Natural killer cell treated with Interleukin-12 subunit alpha and Interleukin-12 subunit beta and Interleukin-15 and Interleukin-18, amount 100 ng/mL, for 72 hours (primary cell): ENCODE measurements around the gene ATP8B1. TPM values are rescaled to one million over a fixed set of nuclear protein-coding genes. Genes with fewer than 3 reads are reported as not detected.
A peak's percentile ranks its signal among the peaks of the same experiment; 100 is the strongest.
"Not testable (repeated sequence)": the region's sequence is repeated elsewhere in the genome, so short reads cannot be mapped to it uniquely, and the experiment has no call there.

Experiments used
- ATAC-seq, 2 donors: fragments of 150-1000 bp; cut with Tn5 transposase in 1 of 2; sonication (Bioruptor Pico), chemical (Tn5 transposase) in 1 of 2; 2 replicates each; pipeline ENCODE4 v1.10.0; 2021
- DNase-seq: peaks from one replicate; pipeline ENCODE4 v3.0.0; 2022; ENCODE audit warnings: low spot score
- H3K27ac Mint-ChIP-seq, 2 donors: 1 replicate in 1 of 2; 2 replicates in 1 of 2; pipeline ENCODE4 v1.8.0; 2022; ENCODE audit warnings: mixed read lengths in 2 of 2, mild to moderate bottlenecking in 1 of 2, moderate library complexity in 1 of 2
- H3K27me3 Mint-ChIP-seq, 2 donors: 1 replicate in 1 of 2; 2 replicates in 1 of 2; pipeline ENCODE4 v1.8.0; 2022; ENCODE audit warnings: mixed read lengths in 2 of 2
- H3K36me3 Mint-ChIP-seq: one replicate; pipeline ENCODE4 v1.8.0; 2022; ENCODE audit warnings: mixed read lengths
- H3K4me1 Mint-ChIP-seq, 2 donors: 1 replicate in 1 of 2; 2 replicates in 1 of 2; pipeline ENCODE4 v1.8.0; 2022; ENCODE audit warnings: low read depth in 2 of 2, mixed read lengths in 2 of 2, mild to moderate bottlenecking in 1 of 2
- H3K4me3 Mint-ChIP-seq: one replicate; pipeline ENCODE4 v1.8.0; 2022; ENCODE audit warnings: mixed read lengths
- H3K9me3 Mint-ChIP-seq: 2 replicates; pipeline ENCODE4 v1.8.0; 2022; ENCODE audit warnings: mixed read lengths
- total RNA-seq, 2 donors: library from RNA; stranded (reverse); gene quantifications; one replicate each; pipeline ENCODE4 v1.2.3, GENCODE V29; 2022

Gene ATP8B1
- total RNA-seq, 2 donors from 2014 or later, result not detected

DNA sequence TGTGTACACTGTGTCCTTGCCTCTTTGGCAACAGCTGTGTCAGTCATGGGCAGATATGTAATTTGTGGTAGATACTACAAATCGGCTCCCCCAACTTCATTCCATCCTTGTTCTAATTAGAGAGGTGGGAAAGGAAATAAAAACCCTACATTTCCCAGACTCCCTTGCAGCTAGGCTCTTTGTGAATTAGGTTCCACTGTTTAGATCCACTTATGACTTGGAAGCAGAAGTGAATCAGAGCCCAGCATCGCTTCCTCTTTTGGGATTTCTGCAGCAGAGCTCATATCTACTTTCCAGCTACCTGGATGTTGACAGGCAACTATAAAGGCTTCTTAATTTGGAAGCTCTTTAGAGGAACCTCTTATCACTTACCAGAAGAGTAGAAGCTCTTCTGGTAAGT is 147.4 kb downstream of the ATP8B1 start:
- ATAC-seq, result no peak
- no peak overlapping the region for H3K4me3 Mint-ChIP-seq
- no peaks in the 10 kb centered on the region for H3K27me3 Mint-ChIP-seq
- no peak for DNase-seq
- peaks cover 11% of the 10 kb centered on the region for H3K36me3 Mint-ChIP-seq
- H3K27ac Mint-ChIP-seq, result no peak overlapping the region
- H3K9me3 Mint-ChIP-seq, result no peaks in the 10 kb centered on the region
- H3K4me1 Mint-ChIP-seq, result peaks cover 6 to 10% of the 10 kb centered on the region in 2 donors

DNA sequence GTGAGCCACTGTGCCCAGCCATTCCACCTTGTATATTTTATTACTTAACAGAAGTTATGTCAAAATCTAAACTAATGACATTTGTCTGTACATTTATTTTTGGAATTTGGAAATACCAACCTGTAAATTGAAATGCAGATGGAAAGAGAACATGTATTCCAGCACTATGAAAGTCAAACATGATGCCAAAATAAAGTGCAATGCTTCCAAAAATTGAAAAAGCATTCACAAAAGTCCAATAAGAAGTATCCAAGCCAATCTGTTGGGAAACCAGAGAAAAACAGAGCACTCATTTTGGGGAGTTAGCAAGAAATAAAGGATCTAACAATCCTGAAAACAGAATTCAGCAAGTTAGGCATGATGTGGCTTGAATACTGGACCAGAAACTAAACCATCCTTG is 151.2 kb downstream of the ATP8B1 start:
- no peak overlapping the region for H3K4me3 Mint-ChIP-seq
- H3K4me1 Mint-ChIP-seq, result peaks cover 10 to 14% of the 10 kb centered on the region in 2 donors

DNA sequence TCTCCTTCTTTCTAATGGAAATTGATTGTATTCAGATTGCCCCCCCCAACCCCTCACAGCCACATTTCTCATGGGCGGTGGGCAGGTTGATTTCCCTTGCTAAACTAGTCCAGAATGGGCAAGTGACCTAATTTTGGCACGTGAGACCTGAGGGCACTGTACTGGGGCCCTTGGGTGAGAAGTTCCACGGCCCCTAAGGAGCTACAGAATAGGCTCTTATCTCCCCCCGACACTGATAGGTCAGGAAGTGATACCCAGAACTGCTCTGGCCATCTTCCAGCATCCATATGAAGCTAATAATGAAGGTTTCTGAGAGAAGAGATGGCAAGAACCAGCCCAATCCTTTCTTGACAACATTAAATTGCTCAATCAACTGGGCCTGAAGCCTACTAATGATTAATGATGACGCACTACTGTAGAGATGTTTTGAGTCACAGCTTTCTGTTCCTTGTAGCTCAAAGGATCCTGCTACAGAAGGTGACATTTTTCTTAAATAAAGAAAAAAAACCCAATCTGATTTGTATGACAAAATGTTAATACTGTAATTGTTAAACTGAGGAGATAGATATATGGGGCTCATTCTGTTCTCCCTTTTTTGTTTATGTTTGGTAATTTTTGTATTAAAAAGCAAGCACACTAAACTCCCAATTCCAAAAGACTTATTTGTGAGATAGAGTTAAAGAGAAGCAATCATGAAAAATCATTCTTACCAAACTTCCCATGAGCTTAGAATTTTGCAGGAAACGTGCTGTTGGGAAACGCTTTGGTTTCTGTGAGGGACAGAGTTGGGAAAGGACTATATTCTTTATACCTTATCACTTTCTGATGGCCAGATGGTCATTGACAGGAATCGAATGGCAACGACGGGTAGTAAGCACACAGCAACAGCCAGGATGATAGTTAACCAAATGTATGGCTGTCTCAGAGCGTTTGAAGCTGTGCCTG is 153.3 kb downstream of the ATP8B1 start:
- no peak for ATAC-seq
- Mint-ChIP-seq H3K4me3 (no peak overlapping the region), H3K27me3 (no peaks in the 10 kb centered on the region), H3K36me3 (peaks cover 5% of the 10 kb centered on the region), H3K27ac (no peak overlapping the region), H3K4me1 (peaks cover 15 to 18% of the 10 kb centered on the region in 2 donors), H3K9me3 (no peaks in the 10 kb centered on the region)
- DNase-seq, result no peak

More for the DNA sequence above, 151.2 kb downstream of the ATP8B1 start:
- Mint-ChIP-seq H3K36me3 (peaks cover 11% of the 10 kb centered on the region), H3K27ac (no peak overlapping the region), H3K27me3 (no peaks in the 10 kb centered on the region), H3K9me3 (no peaks in the 10 kb centered on the region)
- DNase-seq (no peak), ATAC-seq (no peak)

DNA sequence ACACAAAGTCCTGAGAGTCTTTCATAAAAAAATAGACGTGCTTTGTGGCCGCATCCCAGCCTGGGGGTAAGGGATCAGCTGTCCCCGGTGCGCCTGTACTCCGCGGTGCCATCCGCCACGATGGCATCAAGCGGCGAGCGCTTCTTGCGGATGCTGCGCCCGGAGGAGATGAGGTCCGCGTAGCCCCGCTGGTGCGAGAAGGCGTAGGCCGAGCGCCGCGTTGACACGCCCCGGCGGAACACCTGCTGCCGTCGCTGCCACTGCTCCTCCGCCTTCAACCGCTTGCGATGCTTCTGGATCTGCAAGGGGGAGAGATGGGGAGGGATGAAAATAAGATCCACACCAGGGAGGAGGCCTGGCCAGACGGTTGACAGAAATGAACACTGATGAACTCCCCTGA is 154.7 kb downstream of the ATP8B1 start:
- ATAC-seq (no peak), DNase-seq (no peak)
- H3K36me3 Mint-ChIP-seq, result peaks cover 6% of the 10 kb centered on the region
- H3K27me3 Mint-ChIP-seq, result no peaks in the 10 kb centered on the region
- H3K27ac Mint-ChIP-seq, result no peak overlapping the region
- no peaks in the 10 kb centered on the region for H3K9me3 Mint-ChIP-seq
- H3K4me3 Mint-ChIP-seq, result no peak overlapping the region
- peaks cover 19% of the 10 kb centered on the region in 2 donors for H3K4me1 Mint-ChIP-seq

DNA sequence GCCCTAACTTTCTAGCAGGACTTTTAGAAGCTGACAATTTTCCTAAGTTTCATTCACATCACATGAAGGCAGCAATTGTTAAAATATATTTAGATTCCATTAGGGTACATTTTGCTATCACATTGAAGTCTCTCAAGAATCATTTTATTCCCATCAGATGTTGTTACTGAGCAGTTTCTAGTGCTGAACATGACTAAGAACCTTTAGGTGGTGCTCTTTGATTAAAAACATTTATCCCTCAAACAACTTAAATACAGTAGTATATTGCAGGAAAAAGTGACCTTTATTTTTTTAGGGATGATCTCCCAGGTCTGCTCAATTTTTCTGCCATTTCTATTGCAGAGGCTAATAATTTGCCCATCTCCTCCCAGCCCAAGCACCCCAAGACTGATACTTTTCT is 158.6 kb downstream of the ATP8B1 start:
- Mint-ChIP-seq H3K9me3 (no peaks in the 10 kb centered on the region), H3K4me3 (no peak overlapping the region), H3K4me1 (peaks cover 19 to 22% of the 10 kb centered on the region in 2 donors)

DNA sequence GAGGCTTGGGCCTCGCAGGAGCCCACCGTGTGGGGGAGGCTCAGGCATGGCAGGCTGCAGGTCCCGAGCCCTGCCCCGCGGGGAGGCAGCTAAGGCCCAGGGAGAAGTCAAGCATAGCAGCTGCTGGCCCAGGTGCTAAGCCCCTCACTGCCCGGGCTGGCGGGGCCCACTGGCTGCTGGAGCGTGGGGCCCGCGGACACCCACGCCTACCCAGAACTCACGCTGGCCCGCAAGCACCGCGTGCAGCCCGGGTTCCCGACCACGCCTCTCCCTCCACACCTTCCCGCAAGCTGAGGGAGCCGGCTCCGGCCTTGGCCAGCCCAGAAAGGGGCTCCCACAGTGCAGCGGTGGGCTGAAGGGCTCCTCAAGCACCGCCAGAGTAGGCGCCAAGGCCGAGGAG is 159.4 kb downstream of the ATP8B1 start:
- DNase-seq, ATAC-seq, H3K9me3 Mint-ChIP-seq, H3K4me3 Mint-ChIP-seq, H3K27me3 Mint-ChIP-seq, H3K27ac Mint-ChIP-seq: not testable (repeated sequence)
- peaks cover 13 to 20% of the 10 kb centered on the region in 2 donors for H3K4me1 Mint-ChIP-seq
- H3K36me3 Mint-ChIP-seq, result peaks cover 12% of the 10 kb centered on the region

More for the DNA sequence above, 158.6 kb downstream of the ATP8B1 start:
- no peak for ATAC-seq
- Mint-ChIP-seq H3K27me3 (no peaks in the 10 kb centered on the region), H3K36me3 (peaks cover 10% of the 10 kb centered on the region), H3K27ac (no peak overlapping the region)
- no peak for DNase-seq

DNA sequence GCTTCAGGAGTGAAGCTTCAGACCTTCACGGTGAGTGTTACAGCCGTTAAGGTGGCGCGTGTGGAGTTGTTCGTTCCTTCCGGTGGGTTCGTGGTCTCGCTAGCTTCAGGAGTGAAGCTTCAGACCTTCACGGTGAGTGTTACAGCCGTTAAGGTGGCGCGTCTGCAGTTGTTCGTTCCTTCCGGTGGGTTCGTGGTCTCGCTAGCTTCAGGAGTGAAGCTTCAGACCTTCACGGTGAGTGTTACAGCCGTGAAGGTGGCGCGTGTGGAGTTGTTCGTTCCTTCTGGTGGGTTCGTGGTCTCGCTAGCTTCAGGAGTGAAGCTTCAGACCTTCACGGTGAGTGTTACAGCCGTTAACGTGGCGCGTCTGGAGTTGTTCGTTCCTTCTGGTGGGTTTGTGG is 160.7 kb downstream of the ATP8B1 start:
- Mint-ChIP-seq H3K4me1 (peaks cover 16 to 23% of the 10 kb centered on the region in 2 donors), H3K36me3 (peaks cover 16% of the 10 kb centered on the region)
- not testable (repeated sequence) for ATAC-seq, H3K9me3 Mint-ChIP-seq, H3K27ac Mint-ChIP-seq, H3K27me3 Mint-ChIP-seq, DNase-seq, H3K4me3 Mint-ChIP-seq

DNA sequence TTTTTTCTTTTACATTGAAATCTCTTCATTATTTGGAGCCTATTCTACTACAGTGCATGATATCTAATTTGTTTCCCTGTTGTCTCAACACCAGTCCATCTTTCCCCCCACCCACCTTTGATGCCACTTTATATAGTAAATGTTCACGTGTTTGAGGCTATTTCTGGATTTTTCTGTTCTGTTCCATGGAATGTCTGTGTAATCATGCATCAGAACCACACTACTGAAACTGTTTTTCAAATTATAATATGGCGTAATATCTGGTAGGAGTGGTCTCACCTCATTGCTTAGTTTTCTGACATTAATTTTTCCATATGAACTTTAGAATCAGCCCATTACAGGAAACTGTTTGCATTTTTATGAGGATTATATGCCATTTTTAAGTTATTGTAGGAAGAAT is 162.4 kb downstream of the ATP8B1 start:
- Mint-ChIP-seq H3K9me3 (no peaks in the 10 kb centered on the region), H3K27ac (no peak overlapping the region), H3K4me3 (no peak overlapping the region), H3K36me3 (peaks cover 16% of the 10 kb centered on the region), H3K27me3 (no peaks in the 10 kb centered on the region), H3K4me1 (peaks cover 18 to 23% of the 10 kb centered on the region in 2 donors)
- ATAC-seq (no peak), DNase-seq (no peak)

DNA sequence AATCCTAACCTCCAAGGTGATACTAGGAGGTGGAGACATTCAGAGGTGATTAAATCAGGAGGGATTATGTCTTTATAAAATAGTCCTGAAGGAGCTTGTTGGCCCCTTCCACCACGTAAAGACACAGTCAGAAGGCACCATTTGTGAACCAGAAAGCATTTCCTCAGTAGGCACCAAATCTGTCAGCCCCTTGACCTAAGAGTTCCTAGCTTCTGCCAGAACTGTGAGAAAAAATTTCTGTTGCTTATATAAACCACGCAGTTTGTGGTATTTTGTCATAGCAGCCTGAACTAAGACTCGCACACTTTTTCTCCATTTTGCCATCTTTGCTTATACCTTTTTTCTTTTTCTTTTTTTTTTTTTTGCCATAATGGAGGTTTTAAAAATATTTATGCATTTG is 162.9 kb downstream of the ATP8B1 start:
- peaks cover 18 to 23% of the 10 kb centered on the region in 2 donors for H3K4me1 Mint-ChIP-seq
- H3K27ac Mint-ChIP-seq, result no peak overlapping the region
- DNase-seq (no peak), ATAC-seq (no peak)
- no peaks in the 10 kb centered on the region for H3K27me3 Mint-ChIP-seq
- no peak overlapping the region for H3K4me3 Mint-ChIP-seq
- no peaks in the 10 kb centered on the region for H3K9me3 Mint-ChIP-seq
- H3K36me3 Mint-ChIP-seq, result peaks cover 15% of the 10 kb centered on the region

DNA sequence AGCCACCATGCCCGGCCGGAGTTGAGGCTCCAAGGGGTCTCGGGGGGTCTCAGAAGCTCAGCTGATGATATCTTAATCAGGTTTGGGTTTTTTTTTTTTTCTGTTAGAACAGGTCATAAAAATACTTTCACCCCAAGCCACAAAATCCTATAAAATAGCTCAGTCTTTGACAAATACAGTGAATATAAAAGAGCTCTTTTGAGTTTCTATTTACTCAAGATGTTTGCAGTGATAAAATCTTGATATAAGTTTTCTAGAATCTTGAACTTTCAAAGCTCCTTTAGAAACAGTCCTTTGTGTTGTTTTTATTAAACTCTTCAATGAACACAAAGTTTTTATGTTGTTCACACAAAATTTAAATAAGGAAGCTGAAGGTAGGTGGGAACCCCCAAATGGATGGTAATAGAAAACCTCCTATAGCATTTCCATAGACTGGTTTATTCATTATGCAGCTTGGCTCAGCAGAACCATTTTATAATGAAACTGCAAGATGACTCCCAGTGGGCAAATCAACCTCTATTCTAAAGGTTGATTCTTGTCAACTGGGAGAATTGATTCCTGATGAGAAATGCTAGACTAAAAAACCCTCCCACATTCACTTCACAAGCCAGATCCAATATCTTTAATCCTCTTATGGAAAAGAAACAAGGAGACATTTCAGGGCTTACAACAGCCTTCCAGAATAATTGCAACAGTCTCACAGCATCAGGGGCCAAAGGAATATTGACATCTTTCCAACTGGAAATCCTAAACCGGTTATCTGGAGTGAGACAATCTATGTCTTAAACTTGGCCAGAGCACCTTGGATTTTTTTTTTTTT is 167.9 kb downstream of the ATP8B1 start:
- H3K9me3 Mint-ChIP-seq, result no peaks in the 10 kb centered on the region
- no peak overlapping the region for H3K27ac Mint-ChIP-seq

DNA sequence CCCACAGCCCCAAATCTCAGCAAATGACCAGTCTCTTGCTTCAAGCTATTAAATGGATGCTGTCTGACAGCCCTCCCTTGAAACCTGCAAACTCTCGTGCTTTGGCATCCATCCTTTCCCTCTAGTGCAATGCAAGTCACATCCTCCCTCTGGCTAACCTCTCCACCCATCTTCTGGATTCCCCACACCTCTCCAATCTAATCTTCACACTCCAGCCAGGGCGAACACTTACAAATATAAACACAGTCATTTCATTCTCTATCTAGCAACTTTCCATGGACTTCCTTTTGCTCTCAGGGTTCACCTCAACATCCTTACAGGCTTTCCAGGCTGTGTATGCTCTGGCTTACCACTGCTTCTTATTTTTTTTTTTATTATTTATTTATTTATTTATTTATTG is 171.4 kb downstream of the ATP8B1 start:
- peaks cover 13 to 17% of the 10 kb centered on the region in 2 donors for H3K4me1 Mint-ChIP-seq
- H3K27ac Mint-ChIP-seq, result peak overlapping the region; percentile 72 to 90
- peak overlapping the region; percentile 92 for H3K4me3 Mint-ChIP-seq
- H3K36me3 Mint-ChIP-seq, result no peaks in the 10 kb centered on the region
- DNase-seq, result no peak
- no peak for ATAC-seq
- H3K27me3 Mint-ChIP-seq, result no peaks in the 10 kb centered on the region
- no peaks in the 10 kb centered on the region for H3K9me3 Mint-ChIP-seq

More for the DNA sequence above, 167.9 kb downstream of the ATP8B1 start:
- Mint-ChIP-seq H3K27me3 (no peaks in the 10 kb centered on the region), H3K36me3 (peaks cover 5% of the 10 kb centered on the region), H3K4me1 (peaks cover 16 to 17% of the 10 kb centered on the region in 2 donors), H3K4me3 (no peak overlapping the region)
- no peak for DNase-seq
- no peak for ATAC-seq

DNA sequence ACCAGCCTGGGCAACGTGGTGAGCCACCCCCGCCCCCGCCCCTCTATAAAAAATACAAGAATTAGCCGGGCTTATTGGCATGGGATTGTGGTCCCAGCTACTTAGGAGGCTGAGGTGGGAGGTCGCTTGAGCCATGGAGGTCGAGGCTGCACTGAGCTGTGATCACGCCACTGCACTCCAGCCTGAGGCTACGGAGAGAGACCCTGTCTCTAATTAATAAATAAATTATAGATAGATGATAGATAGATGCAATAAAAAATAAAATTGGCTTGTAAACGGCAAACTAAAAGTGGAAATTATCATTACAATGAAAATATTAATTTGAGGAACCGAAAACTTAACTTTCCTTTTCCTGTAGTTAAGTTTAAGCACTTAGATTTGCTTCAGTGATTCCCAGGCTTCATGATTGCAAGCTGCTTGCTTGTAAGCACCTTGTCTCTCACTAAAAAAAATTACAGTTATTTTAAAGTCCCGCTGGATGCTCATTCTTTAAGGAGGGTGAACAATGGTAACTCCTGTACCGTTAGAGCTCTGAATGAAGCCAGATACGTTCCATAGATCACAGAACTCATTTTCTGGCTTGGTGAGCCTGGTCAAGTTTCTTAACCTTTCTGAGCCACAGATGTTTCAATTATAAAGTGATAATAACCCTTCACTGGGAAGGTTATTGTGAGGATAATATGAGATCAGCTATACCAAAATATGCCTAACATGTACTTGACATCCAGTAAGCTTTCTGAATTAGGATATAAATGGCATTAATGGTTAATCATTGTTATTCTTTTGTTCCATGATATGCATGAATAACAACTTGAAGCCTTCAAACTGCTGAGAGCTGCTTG is 172.1 kb downstream of the ATP8B1 start:
- peaks cover 10 to 17% of the 10 kb centered on the region in 2 donors for H3K4me1 Mint-ChIP-seq
- DNase-seq (no peak), ATAC-seq (no peak)
- no peaks in the 10 kb centered on the region for H3K27me3 Mint-ChIP-seq
- peak overlapping the region; percentile 90 to 98 for H3K27ac Mint-ChIP-seq
- H3K9me3 Mint-ChIP-seq, result no peaks in the 10 kb centered on the region
- H3K36me3 Mint-ChIP-seq, result no peaks in the 10 kb centered on the region
- peak overlapping the region; percentile 92 for H3K4me3 Mint-ChIP-seq
